Vagina (tissue), 2 donors: ENCODE results near the gene MAML2. TPM values are rescaled to one million over a fixed set of nuclear protein-coding genes. Genes with fewer than 3 reads are reported as not detected.

Source experiments
- DNase-seq, 2 donors: peaks; one replicate each; pipeline ENCODE4 v3.0.0-alpha.2; 2017; ENCODE audit errors: extremely low spot score in 2 of 2
- H3K27ac ChIP-seq: fragments of 200-600 bp; sonication (generic); one replicate; pipeline ENCODE4 v1.5.1; 2019
- H3K27me3 ChIP-seq: fragments of 200-600 bp; sonication (generic); one replicate; pipeline ENCODE4 v1.5.1; 2019
- H3K36me3 ChIP-seq, 2 donors: fragments of 200-600 bp; sonication (generic); one replicate each; pipeline ENCODE4 v1.5.1; 2017 to 2019
- H3K4me1 ChIP-seq: fragments of 200-600 bp; sonication (generic); one replicate; pipeline ENCODE4 v1.5.1; 2019
- H3K4me3 ChIP-seq, 2 donors: fragments of 200-600 bp; sonication (generic); 1 replicate in 1 of 2; 2 replicates in 1 of 2; pipeline ENCODE4 v1.5.1; 2016 to 2019
- H3K9me3 ChIP-seq: fragments of 200-600 bp; sonication (generic); one replicate; pipeline ENCODE4 v1.5.1; 2019
- CTCF ChIP-seq, 3 experiments: fragments of 450-650 bp in 2 of 3; fragments of 200-600 bp in 1 of 3; sonication (generic) in 1 of 3; IDR thresholded peaks; one replicate each; pipeline ENCODE4 v1.5.1; 2017 to 2019; ENCODE audit warnings: antibody characterized with exemption in 3 of 3, mild to moderate bottlenecking in 2 of 3, moderate library complexity in 2 of 3
- POLR2A ChIP-seq, 2 donors: fragments of 450-650 bp; IDR thresholded peaks; one replicate each; pipeline ENCODE4 v1.6.1; 2017; ENCODE audit warnings: antibody characterized with exemption in 2 of 2, mild to moderate bottlenecking in 2 of 2, moderate library complexity in 2 of 2
- POLR2AphosphoS5 ChIP-seq, 2 donors: sonication (generic); formaldehyde crosslinking; IDR thresholded peaks; one replicate each; pipeline ENCODE4 v1.9.0; 2017; ENCODE audit warnings: antibody characterized with exemption in 2 of 2, mild to moderate bottlenecking in 2 of 2, low read depth in 1 of 2; ENCODE audit not compliant: insufficient read depth in 1 of 2
- intact Hi-C: fragments of 100-400 bp; cut with DNase I; formaldehyde crosslinking; loops from one replicate; pipeline ENCODE4 v1.15.1; 2023
- total RNA-seq: library from RNA; depleted of rRNA; stranded (reverse); fragments of >200 nt; gene quantifications from one replicate; pipeline ENCODE4 v1.2.3, GENCODE V29; 2016

MAML2 gene
- total RNA-seq, 1 donor from 2014 or later = 36.3 TPM

GRCh38 chr11:96318850-96319249, 24.1 kb downstream of the MAML2 start:
- Histone ChIP-seq H3K9me3 (no peaks in the 10 kb centered on the region), H3K27me3 (no peaks in the 10 kb centered on the region), H3K4me1 (peaks cover 97% of the 10 kb centered on the region), H3K36me3 (no peaks in the 10 kb centered on the region), H3K27ac (no peak overlapping the region), H3K4me3 (no peak overlapping the region)
- DNase-seq = no peak
- intact Hi-C loops = no loop called here
- no peak for TF ChIP-seq POLR2A (IDR thresholded peaks at IDR 0.05)
- no peak for TF ChIP-seq CTCF (IDR thresholded peaks at IDR 0.05)
- no peak for TF ChIP-seq POLR2AphosphoS5 (IDR thresholded peaks at IDR 0.05; ENCODE audit: insufficient read depth in 1 of 2, low read depth in 1 of 2)

- Histone ChIP-seq H3K4me3 (no peak overlapping the region), H3K36me3 (no peaks in the 10 kb centered on the region), H3K27me3 (no peaks in the 10 kb centered on the region), H3K27ac (no peak overlapping the region), H3K4me1 (peaks cover 96% of the 10 kb centered on the region), H3K9me3 (no peaks in the 10 kb centered on the region)
- intact Hi-C loops = no loop called here
- TF ChIP-seq POLR2A (IDR thresholded peaks at IDR 0.05) (no peak), POLR2AphosphoS5 (IDR thresholded peaks at IDR 0.05; ENCODE audit: insufficient read depth in 1 of 2, low read depth in 1 of 2) (no peak), CTCF (IDR thresholded peaks at IDR 0.05) (no peak)
- no peak for DNase-seq
Observed at GRCh38 chr11:96318399-96318798, 24.6 kb downstream of the MAML2 start.

GRCh38 chr11:96317985-96318384, 25.0 kb downstream of the MAML2 start:
- Histone ChIP-seq H3K4me3 (no peak overlapping the region), H3K9me3 (no peaks in the 10 kb centered on the region), H3K27me3 (no peaks in the 10 kb centered on the region), H3K4me1 (peaks cover 94% of the 10 kb centered on the region), H3K27ac (peak overlapping the region; percentile 20), H3K36me3 (no peaks in the 10 kb centered on the region)
- intact Hi-C loops = no loop called here
- DNase-seq = no peak
- TF ChIP-seq POLR2A (IDR thresholded peaks at IDR 0.05) (no peak), POLR2AphosphoS5 (IDR thresholded peaks at IDR 0.05; ENCODE audit: insufficient read depth in 1 of 2, low read depth in 1 of 2) (no peak), CTCF (IDR thresholded peaks at IDR 0.05) (no peak)

- no peaks in the 10 kb centered on the region for H3K9me3 ChIP-seq
- H3K4me3 ChIP-seq = no peak overlapping the region
- H3K36me3 ChIP-seq = no peaks in the 10 kb centered on the region
- no peaks in the 10 kb centered on the region for H3K27me3 ChIP-seq
- peaks cover 92% of the 10 kb centered on the region for H3K4me1 ChIP-seq
- intact Hi-C loops = no loop called here
- H3K27ac ChIP-seq = peak overlapping the region; percentile 20
- TF ChIP-seq POLR2AphosphoS5 (IDR thresholded peaks at IDR 0.05; ENCODE audit: insufficient read depth in 1 of 2, low read depth in 1 of 2) (no peak), CTCF (IDR thresholded peaks at IDR 0.05) (no peak)
- no peak for DNase-seq
Observed at GRCh38 chr11:96317571-96317970, 25.4 kb downstream of the MAML2 start.

GRCh38 chr11:96316869-96317268, 26.1 kb downstream of the MAML2 start:
- Histone ChIP-seq H3K9me3 (no peaks in the 10 kb centered on the region), H3K27me3 (no peaks in the 10 kb centered on the region), H3K36me3 (no peaks in the 10 kb centered on the region), H3K4me1 (peaks cover 87% of the 10 kb centered on the region), H3K27ac (no peak overlapping the region), H3K4me3 (no peak overlapping the region)
- intact Hi-C loops = no loop called here
- TF ChIP-seq CTCF (IDR thresholded peaks at IDR 0.05) (no peak), POLR2AphosphoS5 (IDR thresholded peaks at IDR 0.05; ENCODE audit: insufficient read depth in 1 of 2, low read depth in 1 of 2) (no peak), POLR2A (IDR thresholded peaks at IDR 0.05) (no peak)
- DNase-seq = no peak
